ENCODE data around the gene BAG1.

The BAG1 gene

GRCh38 chr9:33277484-33277883 lies 13.0 kb upstream of the BAG1 start:
- no peak overlapping the region for H3K4me3 ChIP-seq (replicated peaks; ENCODE audit: low read depth, low read length)
- TF ChIP-seq, protein P1, sequence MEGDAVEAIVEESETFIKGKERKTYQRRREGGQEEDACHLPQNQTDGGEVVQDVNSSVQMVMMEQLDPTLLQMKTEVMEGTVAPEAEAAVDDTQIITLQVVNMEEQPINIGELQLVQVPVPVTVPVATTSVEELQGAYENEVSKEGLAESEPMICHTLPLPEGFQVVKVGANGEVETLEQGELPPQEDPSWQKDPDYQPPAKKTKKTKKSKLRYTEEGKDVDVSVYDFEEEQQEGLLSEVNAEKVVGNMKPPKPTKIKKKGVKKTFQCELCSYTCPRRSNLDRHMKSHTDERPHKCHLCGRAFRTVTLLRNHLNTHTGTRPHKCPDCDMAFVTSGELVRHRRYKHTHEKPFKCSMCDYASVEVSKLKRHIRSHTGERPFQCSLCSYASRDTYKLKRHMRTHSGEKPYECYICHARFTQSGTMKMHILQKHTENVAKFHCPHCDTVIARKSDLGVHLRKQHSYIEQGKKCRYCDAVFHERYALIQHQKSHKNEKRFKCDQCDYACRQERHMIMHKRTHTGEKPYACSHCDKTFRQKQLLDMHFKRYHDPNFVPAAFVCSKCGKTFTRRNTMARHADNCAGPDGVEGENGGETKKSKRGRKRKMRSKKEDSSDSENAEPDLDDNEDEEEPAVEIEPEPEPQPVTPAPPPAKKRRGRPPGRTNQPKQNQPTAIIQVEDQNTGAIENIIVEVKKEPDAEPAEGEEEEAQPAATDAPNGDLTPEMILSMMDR (IDR thresholded peaks at IDR 0.05; ENCODE audit: insufficient read depth, low read length, poor library complexity, severe bottlenecking) = no peak
- no peaks in the 10 kb centered on the region for H3K27me3 ChIP-seq (replicated peaks; ENCODE audit: control insufficient read depth, insufficient read depth, low read length)
- no peak for DNase-seq (ENCODE audit: extremely low read depth, insufficient read length)
- peaks cover 25% of the 10 kb centered on the region for H3K36me3 ChIP-seq (ENCODE audit: control insufficient read depth, insufficient read depth, low read length)

DNA sequence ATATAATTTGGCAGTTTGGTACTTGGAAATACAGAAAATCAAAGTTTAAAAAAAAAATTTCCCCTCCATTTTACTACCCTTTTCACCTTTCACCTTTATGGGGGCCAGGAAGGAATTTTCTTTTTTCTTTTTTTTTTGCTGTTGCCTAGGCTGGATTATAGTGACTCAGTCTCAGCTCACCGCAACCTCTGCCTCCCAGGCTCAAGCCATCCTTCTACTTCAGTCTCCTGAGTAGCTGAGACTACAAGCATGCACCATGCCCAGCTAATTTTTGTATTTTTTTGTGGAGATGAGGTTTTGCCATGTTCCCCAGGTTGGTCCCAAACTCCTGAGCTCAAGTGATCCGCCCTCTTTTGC lies 9.4 kb upstream of the BAG1 start:
- TF ChIP-seq, protein P1 (IDR thresholded peaks at IDR 0.05; ENCODE audit: insufficient read depth, low read length, poor library complexity, severe bottlenecking) = no peak

GRCh38 chr9:33273266-33273971 lies 8.9 kb upstream of the BAG1 start:
- no peaks in the 10 kb centered on the region for H3K27me3 ChIP-seq (replicated peaks; ENCODE audit: control insufficient read depth, insufficient read depth, low read length)
- no peak overlapping the region for H3K4me3 ChIP-seq (replicated peaks; ENCODE audit: low read depth, low read length)
- no peak for DNase-seq (ENCODE audit: extremely low read depth, insufficient read length)
- TF ChIP-seq, protein P1 (IDR thresholded peaks at IDR 0.05; ENCODE audit: insufficient read depth, low read length, poor library complexity, severe bottlenecking) = no peak
- H3K36me3 ChIP-seq (ENCODE audit: control insufficient read depth, insufficient read depth, low read length) = peaks cover 20% of the 10 kb centered on the region

More for the DNA sequence above, 9.4 kb upstream of the BAG1 start:
- Histone ChIP-seq H3K27me3 (replicated peaks; ENCODE audit: control insufficient read depth, insufficient read depth, low read length) (no peaks in the 10 kb centered on the region), H3K4me3 (replicated peaks; ENCODE audit: low read depth, low read length) (no peak overlapping the region), H3K36me3 (ENCODE audit: control insufficient read depth, insufficient read depth, low read length) (peaks cover 20% of the 10 kb centered on the region)
- DNase-seq (ENCODE audit: extremely low read depth, insufficient read length) = no peak

DNA sequence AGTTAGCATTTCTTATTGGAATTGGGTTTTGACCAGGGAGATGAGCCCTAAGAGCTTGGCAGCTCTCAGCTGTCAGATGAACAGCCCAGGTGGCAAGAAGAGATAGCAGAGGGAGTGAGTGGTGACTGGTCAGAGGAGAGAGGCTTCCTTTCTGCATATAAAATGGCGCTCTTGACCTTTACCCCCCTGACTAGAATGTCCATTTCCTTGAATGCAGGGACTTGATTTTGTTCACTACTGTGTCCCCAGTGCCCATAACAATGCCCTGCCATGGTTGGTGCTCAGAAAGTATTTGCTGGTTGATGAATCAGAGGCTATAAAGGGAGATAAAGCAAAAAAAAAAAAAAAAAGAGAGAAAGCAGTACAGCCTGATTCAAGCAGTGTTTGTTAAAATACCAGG lies 7.6 kb upstream of the BAG1 start:
- Histone ChIP-seq H3K27me3 (replicated peaks; ENCODE audit: control insufficient read depth, insufficient read depth, low read length) (no peaks in the 10 kb centered on the region), H3K36me3 (ENCODE audit: control insufficient read depth, insufficient read depth, low read length) (peaks cover 17% of the 10 kb centered on the region), H3K4me3 (replicated peaks; ENCODE audit: low read depth, low read length) (no peak overlapping the region)
- TF ChIP-seq, protein P1 (IDR thresholded peaks at IDR 0.05; ENCODE audit: insufficient read depth, low read length, poor library complexity, severe bottlenecking) = no peak
- DNase-seq (ENCODE audit: extremely low read depth, insufficient read length) = no peak

DNA sequence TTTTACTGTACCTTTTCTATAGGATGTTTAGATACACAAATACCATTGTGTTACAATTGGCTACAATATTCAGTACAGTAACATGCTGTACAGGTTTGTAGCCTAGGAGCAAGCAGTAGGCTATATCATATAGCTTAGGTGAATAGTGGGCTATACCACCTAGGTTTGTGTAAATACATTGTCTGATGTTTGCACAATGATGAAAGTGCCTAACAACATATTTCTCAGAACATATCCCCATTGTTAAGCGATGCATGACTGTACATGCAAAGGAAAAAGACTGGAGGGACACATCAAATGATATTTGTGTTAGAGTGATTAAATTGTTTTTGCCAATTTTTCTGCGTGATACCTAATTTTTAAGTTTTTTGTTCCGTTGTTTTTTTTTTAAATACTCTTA lies 5.6 kb upstream of the BAG1 start:
- TF ChIP-seq, protein P1 (IDR thresholded peaks at IDR 0.05; ENCODE audit: insufficient read depth, low read length, poor library complexity, severe bottlenecking) = no peak
- DNase-seq (ENCODE audit: extremely low read depth, insufficient read length) = no peak
- Histone ChIP-seq H3K4me3 (replicated peaks; ENCODE audit: low read depth, low read length) (no peak overlapping the region), H3K27me3 (replicated peaks; ENCODE audit: control insufficient read depth, insufficient read depth, low read length) (no peaks in the 10 kb centered on the region), H3K36me3 (ENCODE audit: control insufficient read depth, insufficient read depth, low read length) (peaks cover 13% of the 10 kb centered on the region)
